DMS79 (cell line): Measurements from ENCODE around the gene KIF5A.

Experiments
- DNase-seq: peaks from one replicate; lab custom pipeline; 2025; lab: John Stamatoyannopoulos, UW

KIF5A gene

DNA sequence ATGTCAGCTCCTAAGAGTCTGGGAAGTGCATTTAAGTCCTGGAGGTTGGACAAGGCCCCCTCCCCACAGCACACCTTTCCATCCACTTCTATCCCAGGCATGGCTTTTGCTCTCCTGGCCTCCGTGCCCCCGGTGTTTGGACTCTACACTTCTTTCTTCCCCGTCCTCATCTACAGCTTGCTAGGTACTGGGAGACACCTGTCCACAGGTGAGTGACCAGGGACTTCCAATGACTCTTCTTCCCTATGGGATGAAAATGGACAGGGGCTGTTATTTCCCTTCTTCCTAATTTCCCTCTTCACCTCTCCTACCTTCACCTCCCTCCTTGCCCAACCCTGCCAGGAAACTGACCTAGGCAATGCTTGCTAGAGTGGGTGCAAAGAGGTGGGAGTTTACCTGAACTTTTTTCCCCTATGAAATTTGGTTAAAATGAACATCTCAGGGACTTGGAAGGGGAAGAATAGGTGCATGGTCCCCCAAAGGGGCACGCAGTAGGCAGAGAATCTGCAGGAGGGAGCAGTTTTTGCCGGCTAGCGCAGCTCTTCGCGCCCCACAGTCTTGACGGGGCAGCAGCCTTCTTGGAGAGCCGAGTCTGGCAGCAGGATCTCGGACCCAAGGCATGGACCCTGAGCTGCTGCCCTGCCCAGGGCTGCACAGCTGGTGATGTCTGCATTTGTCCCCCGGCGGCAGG lies 70.5 kb downstream of the KIF5A start:
- DNase-seq, result no peak

GRCh38 chr12:57620936-57621496 lies 71.2 kb downstream of the KIF5A start:
- DNase-seq, result no peak

DNA sequence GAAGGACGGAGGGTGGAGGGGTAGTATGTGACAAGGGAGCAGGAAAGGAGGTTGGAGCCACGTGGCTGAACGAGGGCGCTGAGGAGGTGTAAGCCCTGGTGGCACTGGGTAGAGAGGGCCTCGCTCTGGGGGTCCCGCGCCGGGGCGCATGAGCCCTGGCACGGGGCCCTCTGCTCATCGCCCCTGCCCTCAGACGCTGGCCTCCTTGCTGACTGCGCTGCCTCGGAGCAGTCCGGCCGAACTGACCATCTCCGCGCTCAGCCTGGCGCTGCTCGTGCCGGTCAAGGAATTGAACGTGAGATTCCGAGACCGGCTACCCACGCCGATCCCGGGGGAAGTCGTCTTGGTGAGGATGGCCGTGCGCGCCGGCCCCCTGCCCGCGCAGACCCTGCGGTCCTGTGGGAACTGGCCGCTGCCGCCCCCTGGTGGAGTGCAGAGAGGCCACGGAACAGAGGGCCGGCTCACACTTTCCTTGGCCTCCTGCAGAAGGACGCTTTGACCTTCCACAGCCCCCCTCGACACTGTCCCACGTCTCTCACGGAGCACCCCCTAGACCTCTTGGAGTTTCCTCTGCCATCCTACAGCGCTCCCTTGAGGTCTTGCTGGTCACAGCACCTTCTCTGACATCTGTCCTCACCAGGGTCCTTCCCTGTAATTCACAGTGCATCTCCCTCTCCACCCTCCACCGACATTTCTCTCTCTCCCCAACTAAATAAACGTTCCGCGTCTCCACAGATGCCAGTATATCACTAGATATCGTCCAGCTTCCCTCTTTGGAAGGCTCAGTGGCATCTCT lies 71.9 kb downstream of the KIF5A start:
- no peak for DNase-seq

- no peak for DNase-seq
Observed at GRCh38 chr12:57622293-57623245, 72.7 kb downstream of the KIF5A start.

DNA sequence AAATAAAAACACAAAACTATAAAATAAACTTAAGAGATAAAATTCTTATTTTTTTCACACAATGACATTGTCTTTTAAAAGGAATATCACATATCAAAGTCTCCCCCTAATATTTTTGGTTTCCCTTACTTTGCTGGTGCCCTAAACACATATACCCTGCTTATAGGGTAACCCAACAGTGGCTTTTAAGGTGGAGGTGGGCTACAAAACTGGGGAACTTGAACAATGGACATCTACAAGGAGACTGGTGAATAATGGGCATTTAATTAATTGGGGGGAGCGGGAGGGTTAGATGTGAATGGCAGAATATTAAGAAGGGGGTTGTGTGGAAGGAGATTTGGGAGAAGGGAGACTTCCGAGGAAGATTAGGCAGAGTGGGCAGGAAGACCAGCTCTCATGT lies 73.5 kb downstream of the KIF5A start:
- DNase-seq, result no peak

DNA sequence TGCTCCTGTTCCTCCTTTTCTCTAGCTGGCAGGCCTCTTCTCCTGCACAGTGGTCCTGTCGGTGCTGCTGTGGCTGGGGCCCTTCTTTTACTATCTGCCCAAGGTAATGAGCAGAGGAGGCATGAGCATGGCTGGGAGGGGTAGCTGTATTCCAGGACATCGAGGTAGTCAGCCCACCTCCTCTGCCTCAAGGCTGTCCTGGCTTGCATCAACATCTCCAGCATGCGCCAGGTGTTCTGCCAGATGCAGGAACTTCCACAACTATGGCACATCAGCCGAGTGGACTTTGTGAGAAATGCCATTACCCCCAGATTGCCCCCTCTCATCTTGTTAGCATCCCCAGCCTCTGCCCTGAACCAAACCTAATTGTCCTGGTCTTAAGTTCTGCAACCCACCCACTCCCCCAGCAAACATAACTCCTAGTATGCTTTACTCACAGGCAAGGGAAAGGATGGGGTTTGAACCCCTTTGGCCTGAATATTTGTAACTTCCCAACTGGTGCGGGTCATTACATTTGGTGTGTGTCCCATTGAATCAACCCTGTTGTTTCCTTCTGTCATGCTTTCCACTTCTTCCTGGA lies 74.1 kb downstream of the KIF5A start:
- no peak for DNase-seq

DNA sequence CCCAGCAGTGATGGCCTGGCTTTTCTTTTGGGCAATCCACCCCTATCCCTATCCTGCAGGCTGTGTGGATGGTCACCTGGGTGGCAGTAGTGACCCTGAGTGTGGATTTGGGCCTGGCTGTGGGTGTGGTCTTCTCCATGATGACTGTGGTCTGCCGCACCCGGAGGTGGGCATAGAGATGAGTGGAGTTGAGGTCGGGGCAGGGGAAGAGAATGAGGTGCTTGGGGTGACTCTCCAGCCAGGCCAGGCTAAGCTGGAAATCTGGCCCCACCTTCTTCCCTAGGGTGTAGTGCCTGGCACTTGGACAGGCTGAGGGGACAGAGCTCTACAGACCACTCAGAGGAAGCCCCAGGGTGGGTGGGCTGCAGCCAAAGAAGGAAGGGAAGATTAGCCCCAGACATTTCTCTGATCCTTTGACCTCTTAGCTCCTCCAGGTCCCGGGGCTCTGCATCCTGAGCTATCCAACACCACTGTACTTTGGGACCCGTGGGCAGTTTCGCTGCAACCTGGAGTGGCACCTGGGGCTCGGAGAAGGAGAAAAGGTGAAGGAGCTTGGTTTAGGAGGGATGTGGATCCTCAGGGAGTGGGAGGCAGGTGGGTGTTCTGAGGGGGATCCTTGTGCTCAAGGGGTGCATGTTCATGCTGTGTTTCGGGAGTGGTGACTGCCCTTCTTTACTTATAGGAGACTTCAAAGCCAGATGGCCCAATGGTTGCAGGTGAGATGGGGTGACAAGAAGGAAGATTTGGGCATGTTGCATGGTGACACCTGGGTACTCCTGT lies 74.8 kb downstream of the KIF5A start:
- no peak for DNase-seq

DNA sequence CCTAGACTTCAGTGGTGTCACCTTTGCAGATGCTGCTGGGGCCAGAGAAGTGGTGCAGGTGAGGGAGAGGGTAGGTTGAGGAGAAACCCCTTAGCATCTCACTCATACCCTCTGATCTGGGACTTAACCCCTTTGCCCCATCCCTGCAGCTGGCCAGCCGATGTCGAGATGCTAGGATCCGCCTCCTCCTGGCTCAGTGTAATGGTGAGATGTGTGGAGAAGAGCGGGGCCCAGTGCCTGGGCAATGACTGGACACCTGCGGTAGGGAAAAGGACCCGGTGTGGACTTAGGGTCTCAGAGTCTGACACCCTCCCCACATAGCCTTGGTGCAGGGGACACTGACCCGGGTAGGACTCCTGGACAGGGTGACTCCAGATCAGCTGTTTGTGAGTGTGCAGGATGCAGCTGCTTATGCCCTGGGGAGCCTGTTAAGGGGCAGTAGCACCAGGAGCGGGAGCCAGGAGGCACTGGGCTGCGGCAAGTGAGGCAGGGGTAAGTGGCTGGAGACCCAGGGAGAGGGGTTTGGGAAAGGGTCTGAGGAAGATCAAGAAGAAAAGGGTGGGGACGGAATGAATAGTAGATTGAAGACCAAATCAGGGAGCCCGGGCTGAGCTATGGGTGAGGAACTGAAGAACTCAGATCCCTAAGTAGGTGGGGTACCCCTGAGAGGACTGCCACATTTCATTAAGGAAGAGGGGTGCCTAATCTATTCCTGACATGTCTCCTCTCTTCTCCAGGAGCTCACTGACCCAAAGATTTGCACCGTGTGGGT lies 75.6 kb downstream of the KIF5A start:
- DNase-seq, result no peak

DNA sequence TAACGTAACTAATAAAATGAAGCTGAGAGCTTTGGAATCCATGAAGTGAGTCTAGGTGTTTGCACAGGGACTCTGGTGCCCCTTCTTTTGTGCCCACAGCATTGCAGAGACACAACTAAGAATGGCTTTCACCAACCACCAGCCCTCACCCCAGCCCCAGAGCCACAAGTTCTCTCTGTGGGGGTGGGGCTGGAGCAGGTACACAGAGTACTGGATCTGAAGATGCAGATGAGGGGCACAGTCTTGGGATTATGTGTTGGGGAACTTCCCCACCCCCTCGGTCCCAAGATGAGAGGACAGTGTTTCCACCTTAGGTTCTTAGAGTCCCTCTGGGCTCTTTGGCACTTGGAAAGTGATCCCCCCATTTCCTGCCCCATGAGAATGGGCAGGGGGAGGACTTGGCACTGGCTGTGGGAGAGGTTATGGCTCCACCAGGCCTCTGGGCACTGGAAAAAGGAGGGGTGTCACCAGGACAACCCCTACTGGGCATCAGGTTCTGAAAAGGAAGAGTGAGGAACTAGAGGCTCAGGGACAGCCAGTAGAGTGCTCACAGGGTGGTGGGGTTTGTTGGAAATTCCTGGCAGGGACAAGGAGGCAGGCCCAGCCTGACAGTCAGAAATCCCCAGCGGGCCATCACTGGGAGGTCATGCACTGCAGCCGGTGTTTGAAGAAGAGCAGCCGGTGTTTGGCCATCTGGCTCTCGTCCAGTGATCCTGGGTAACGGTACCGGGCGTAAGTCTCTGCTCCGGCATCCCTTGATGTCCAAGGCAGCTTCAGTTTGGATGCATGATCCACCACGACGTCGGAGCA lies 76.5 kb downstream of the KIF5A start:
- DNase-seq, result no peak

DNA sequence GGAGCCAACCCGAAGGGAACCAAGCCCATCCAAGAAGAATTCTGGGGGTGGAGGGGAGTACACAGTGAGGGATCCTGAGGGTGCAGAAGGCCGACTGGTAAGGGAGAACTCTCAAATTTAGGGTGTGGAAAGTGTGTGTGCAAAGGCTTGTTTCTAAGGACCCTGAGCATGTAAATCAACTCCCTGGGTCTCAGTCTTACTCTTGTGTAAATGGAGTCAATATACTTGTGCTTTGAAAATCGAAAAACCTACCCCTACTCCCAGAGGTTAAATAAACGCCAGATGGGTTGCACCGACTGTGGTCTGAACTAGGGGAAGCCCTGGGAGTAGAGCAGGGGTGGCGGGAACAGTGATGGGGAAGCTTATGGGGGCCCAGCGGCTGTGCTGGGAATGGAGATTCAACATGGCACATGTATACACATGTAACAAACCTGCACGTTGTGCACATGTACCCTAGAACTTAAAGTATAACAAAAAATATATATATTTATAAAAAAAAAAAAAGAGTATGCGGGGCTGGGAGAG lies 77.1 kb downstream of the KIF5A start:
- DNase-seq, result no peak

- DNase-seq, result no peak
Observed at GRCh38 chr12:57627501-57628279, 77.8 kb downstream of the KIF5A start.

GRCh38 chr12:57628280-57629191 lies 78.7 kb downstream of the KIF5A start:
- DNase-seq, result no peak

DNA sequence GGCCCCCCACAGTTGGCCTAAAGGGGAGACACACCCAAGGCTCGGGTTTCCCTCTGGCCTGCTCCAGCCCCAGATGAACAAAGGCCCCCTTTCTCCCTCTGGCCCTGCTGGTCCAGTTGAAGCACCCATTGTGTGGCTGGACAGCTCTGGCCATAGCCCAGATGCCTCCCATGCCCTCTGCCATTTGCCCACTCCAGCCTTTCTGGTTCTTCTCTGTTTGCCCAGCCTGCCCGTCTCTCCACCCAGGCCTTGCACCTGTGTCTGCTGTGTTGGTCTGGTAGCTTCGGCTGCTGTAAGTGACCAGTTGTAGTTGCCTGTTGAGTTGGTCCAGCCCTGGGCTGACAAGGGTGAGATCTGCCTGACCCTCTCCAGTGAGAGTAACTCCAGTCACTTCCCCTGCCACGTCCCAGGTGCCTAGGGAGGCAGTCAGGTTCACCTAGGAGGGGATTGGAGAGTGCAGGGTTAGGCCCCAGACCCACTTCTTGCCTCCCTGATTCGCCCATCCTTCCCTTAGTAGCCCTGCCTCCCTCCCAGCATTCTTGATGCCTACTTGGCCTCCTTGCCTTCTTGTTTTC lies 80.1 kb downstream of the KIF5A start:
- no peak for DNase-seq

DNA sequence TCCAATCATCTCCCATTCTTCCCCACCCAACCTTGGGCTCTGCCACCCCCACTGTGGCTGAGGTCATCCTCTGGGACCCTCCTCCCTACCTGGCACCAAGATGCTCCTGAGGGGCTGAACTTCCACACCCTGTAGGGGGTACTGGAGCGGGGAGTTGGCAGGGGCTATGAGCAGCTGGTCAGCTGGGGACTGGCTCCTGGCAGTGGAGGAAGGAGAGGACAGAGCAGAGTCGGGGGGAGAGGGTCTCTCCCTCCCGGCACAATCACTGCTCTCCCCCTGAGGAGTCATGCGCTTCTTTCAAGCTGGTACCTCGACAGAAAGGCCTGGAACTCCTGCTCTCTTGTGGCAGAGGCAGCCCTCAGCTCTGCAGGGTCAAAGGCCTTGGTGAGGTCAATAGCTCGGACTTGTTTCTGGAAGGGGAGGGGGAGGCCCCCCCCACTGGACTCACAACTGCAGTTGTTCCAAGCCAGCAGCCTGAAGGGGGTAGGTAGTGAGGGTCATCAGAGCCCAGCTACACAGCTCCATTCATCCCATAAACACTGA lies 81.1 kb downstream of the KIF5A start:
- DNase-seq, result no peak

- no peak for DNase-seq
Observed at GRCh38 chr12:57631566-57632072, 81.8 kb downstream of the KIF5A start.
